ENCODE results near the gene ALB.
"Not testable (repeated sequence)": the region's sequence is repeated elsewhere in the genome, so short reads cannot be mapped to it uniquely, and the experiment has no call there.

The ALB gene

GRCh38 chr4:73404042-73404441 lies at the start of gene ALB:
Gene ALB (plus strand): TSS chr4:73404287. CDS start chr4:73404328, 41 bp downstream.
- H3K4me3 ChIP-seq (ENCODE audit: low read depth, low read length): no peak within 1 kb of the TSS
- DNase-seq (ENCODE audit: low read depth): no peak
- TF ChIP-seq CTCF (IDR thresholded peaks at IDR 0.05; ENCODE audit: insufficient read depth, low read depth, low read length, missing control alignments): no peak

- H3K4me3 ChIP-seq (ENCODE audit: low read depth, low read length); DNase-seq (ENCODE audit: low read depth): not testable (repeated sequence)
Measured at GRCh38 chr4:73357174-73357573, 46.9 kb upstream of the ALB start.

- DNase-seq (ENCODE audit: low read depth); H3K4me3 ChIP-seq (ENCODE audit: low read depth, low read length): not testable (repeated sequence)
Measured at GRCh38 chr4:73369506-73370199, 34.4 kb upstream of the ALB start.

GRCh38 chr4:73375328-73375741 lies 28.8 kb upstream of the ALB start:
- TF ChIP-seq CTCF (IDR thresholded peaks at IDR 0.05; ENCODE audit: insufficient read depth, low read depth, low read length, missing control alignments): no peak
- DNase-seq (ENCODE audit: low read depth): no peak
- H3K4me3 ChIP-seq (ENCODE audit: low read depth, low read length): no peak overlapping the region

- no peak for DNase-seq (ENCODE audit: low read depth)
- no peak overlapping the region for H3K4me3 ChIP-seq (ENCODE audit: low read depth, low read length)
- no peak for TF ChIP-seq CTCF (IDR thresholded peaks at IDR 0.05; ENCODE audit: insufficient read depth, low read depth, low read length, missing control alignments)
Measured at GRCh38 chr4:73376251-73376650, 27.8 kb upstream of the ALB start.

- DNase-seq (ENCODE audit: low read depth): no peak
- no peak for TF ChIP-seq CTCF (IDR thresholded peaks at IDR 0.05; ENCODE audit: insufficient read depth, low read depth, low read length, missing control alignments)
- no peak overlapping the region for H3K4me3 ChIP-seq (ENCODE audit: low read depth, low read length)
Measured at GRCh38 chr4:73376976-73377375, 27.1 kb upstream of the ALB start.

- no peak for TF ChIP-seq CTCF (IDR thresholded peaks at IDR 0.05; ENCODE audit: insufficient read depth, low read depth, low read length, missing control alignments)
- H3K4me3 ChIP-seq (ENCODE audit: low read depth, low read length): no peak overlapping the region
- DNase-seq (ENCODE audit: low read depth): no peak
Measured at GRCh38 chr4:73378887-73379286, 25.2 kb upstream of the ALB start.

- TF ChIP-seq CTCF (IDR thresholded peaks at IDR 0.05; ENCODE audit: insufficient read depth, low read depth, low read length, missing control alignments): no peak
- no peak for DNase-seq (ENCODE audit: low read depth)
- no peak overlapping the region for H3K4me3 ChIP-seq (ENCODE audit: low read depth, low read length)
Measured at GRCh38 chr4:73379946-73380345, 24.1 kb upstream of the ALB start.

Measured in GM12865 (cell line).